ENCODE data around the gene NT5M. TPM values are rescaled to one million over a fixed set of nuclear protein-coding genes. Genes with fewer than 3 reads are reported as not detected.

The NT5M gene
- total RNA-seq, 1 experiment from 2014 or later = 10.8 TPM

- TF ChIP-seq ELF4 (CRISPR knock-in tag; IDR thresholded peaks at IDR 0.05; ENCODE audit: low read depth) = no peak
- no peak for TF ChIP-seq ESRRA (CRISPR knock-in tag; IDR thresholded peaks at IDR 0.05; ENCODE audit: borderline replicate concordance)
- no peak for TF ChIP-seq ZBTB21 (CRISPR knock-in tag; IDR thresholded peaks at IDR 0.05; ENCODE audit: borderline replicate concordance)
- no peak for TF ChIP-seq ZNF263 (CRISPR knock-in tag; IDR thresholded peaks at IDR 0.05; ENCODE audit: low read depth)
- no peak for TF ChIP-seq GTF2I (CRISPR knock-in tag; conservative IDR thresholded peaks at IDR 0.05)
- TF ChIP-seq SMAD4 (CRISPR knock-in tag; IDR thresholded peaks at IDR 0.05) = no peak
- TF ChIP-seq ZNF396 (CRISPR knock-in tag; IDR thresholded peaks at IDR 0.05; ENCODE audit: borderline replicate concordance) = no peak
- no peak for TF ChIP-seq CTCF (IDR thresholded peaks at IDR 0.05)
- no peak for TF ChIP-seq TCF7 (CRISPR knock-in tag; IDR thresholded peaks at IDR 0.05; ENCODE audit: low read depth)
- no peak for TF ChIP-seq MXD4 (CRISPR knock-in tag; IDR thresholded peaks at IDR 0.05; ENCODE audit: borderline replicate concordance)
- TF ChIP-seq NFYB (CRISPR knock-in tag; conservative IDR thresholded peaks at IDR 0.05; ENCODE audit: low read depth) = no peak
- no peak for TF ChIP-seq HMGA2 (CRISPR knock-in tag; IDR thresholded peaks at IDR 0.05)
- TF ChIP-seq ZNF532 (CRISPR knock-in tag; IDR thresholded peaks at IDR 0.05; ENCODE audit: borderline replicate concordance) = no peak
- TF ChIP-seq IRF2 (CRISPR knock-in tag; IDR thresholded peaks at IDR 0.05; ENCODE audit: borderline replicate concordance, low read depth) = no peak
Measured at GRCh38 chr17:17320911-17321220, 17.7 kb downstream of the NT5M start (continued).

GRCh38 chr17:17321356-17322025 lies 18.3 kb downstream of the NT5M start:
- DNase-seq (ENCODE audit: low spot score) (no peak), ATAC-seq (no peak)
- TF ChIP-seq ZNF219 (CRISPR knock-in tag; IDR thresholded peaks at IDR 0.05; ENCODE audit: borderline replicate concordance) = no peak
- H3K4me3 Mint-ChIP-seq = no peak overlapping the region
- no peaks in the 10 kb centered on the region for H3K27me3 Mint-ChIP-seq (ENCODE audit: low read depth)
- ChIA-PET POLR2A (no interaction called here), CTCF (no interaction called here)
- no peak overlapping the region for H3K27ac Mint-ChIP-seq
- no peaks in the 10 kb centered on the region; the same call in 1 of the 2 replicates for H3K36me3 Mint-ChIP-seq
- H3K4me1 Mint-ChIP-seq = no peaks in the 10 kb centered on the region
- H3K9me3 Mint-ChIP-seq = no peaks in the 10 kb centered on the region

- POLR2A ChIA-PET = no interaction called here
- H3K27ac Mint-ChIP-seq = no peak overlapping the region
- no peak overlapping the region for H3K4me3 Mint-ChIP-seq
- DNase-seq (ENCODE audit: low spot score) (no peak), ATAC-seq (no peak)
- H3K4me1 Mint-ChIP-seq = no peaks in the 10 kb centered on the region
- no peaks in the 10 kb centered on the region for H3K9me3 Mint-ChIP-seq
- TF ChIP-seq TCF7 (CRISPR knock-in tag; IDR thresholded peaks at IDR 0.05; ENCODE audit: low read depth) = no peak
- no peak for TF ChIP-seq KAT7 (CRISPR knock-in tag; IDR thresholded peaks at IDR 0.05; ENCODE audit: borderline replicate concordance)
- no peak for TF ChIP-seq NR3C1 (CRISPR knock-in tag; conservative IDR thresholded peaks at IDR 0.05; ENCODE audit: low read depth)
- TF ChIP-seq MXD4 (CRISPR knock-in tag; IDR thresholded peaks at IDR 0.05; ENCODE audit: borderline replicate concordance) = no peak
- CTCF ChIA-PET = no interaction called here
- H3K36me3 Mint-ChIP-seq = no peaks in the 10 kb centered on the region; the same call in 1 of the 2 replicates
- H3K27me3 Mint-ChIP-seq (ENCODE audit: low read depth) = no peaks in the 10 kb centered on the region
Measured at GRCh38 chr17:17322516-17323510, 19.6 kb downstream of the NT5M start.
